PC-9 (cell line): ENCODE measurements around the gene AOPEP. TPM values are rescaled to one million over a fixed set of nuclear protein-coding genes. Genes with fewer than 3 reads are reported as not detected.

Experiments used
- BruUV-seq: library from RNA; stranded (reverse); fragments of 400-500 nt; replicated peaks from 2 replicates; lab custom pipeline; 2021; lab: Mats Ljungman, UMichigan
- CTCF ChIA-PET: fragments of 300-600 bp; sonication (Branson Sonifier 250); formaldehyde crosslinking; loops from one replicate; lab custom pipeline; 2022; ENCODE audit warnings: antibody characterized with exemption; lab: Charles Lee
- POLR2A ChIA-PET: fragments of 300-600 bp; sonication (Branson Sonifier 250); formaldehyde crosslinking; loops from one replicate; lab custom pipeline; 2022; ENCODE audit warnings: antibody characterized with exemption; ENCODE audit not compliant: unreplicated experiment; lab: Charles Lee
- DNase-seq, 2 experiments: peaks; one replicate each; pipeline versions ENCODE4 v3.0.0 to v3.0.0-alpha.2; 2015 to 2022; ENCODE audit warnings: mixed read lengths in 1 of 2
- H2AFZ ChIP-seq: fragments of 200-600 bp; sonication (generic); 2 replicates; pipeline ENCODE4 v1.8.1; 2017; ENCODE audit warnings: antibody characterized with exemption
- H3F3A ChIP-seq: fragments of 200-600 bp; sonication (generic); 2 replicates; pipeline ENCODE4 v1.8.1; 2017; ENCODE audit warnings: antibody characterized with exemption, mild to moderate bottlenecking, low read depth; ENCODE audit not compliant: insufficient read depth
- H3K27ac ChIP-seq: fragments of 200-600 bp; sonication (generic); 2 replicates; pipeline ENCODE4 v1.6.1; 2016; ENCODE audit warnings: mixed run types
- H3K27me3 ChIP-seq: fragments of 200-600 bp; sonication (generic); 2 replicates; pipeline ENCODE4 v1.6.1; 2016; ENCODE audit warnings: low read depth, mixed run types; ENCODE audit not compliant: insufficient read depth
- H3K36me3 ChIP-seq: fragments of 200-600 bp; sonication (generic); 2 replicates; pipeline ENCODE4 v1.6.1; 2016; ENCODE audit warnings: low read depth, mixed run types
- H3K4me1 ChIP-seq: fragments of 200-600 bp; sonication (generic); replicated peaks from 2 replicates; pipeline ENCODE4 v1.6.1; 2016; ENCODE audit warnings: mixed run types; ENCODE audit not compliant: insufficient read depth
- H3K4me2 ChIP-seq: fragments of 200-600 bp; sonication (generic); 2 replicates; pipeline ENCODE4 v1.6.1; 2017; ENCODE audit warnings: mixed run types
- H3K4me3 ChIP-seq: fragments of 200-600 bp; sonication (generic); 2 replicates; pipeline ENCODE4 v1.6.1; 2016; ENCODE audit warnings: mixed run types
- H3K79me2 ChIP-seq: fragments of 200-600 bp; sonication (generic); 2 replicates; pipeline ENCODE4 v1.6.1; 2017; ENCODE audit warnings: low read depth, mixed run types
- H3K9me2 ChIP-seq: fragments of 200-600 bp; sonication (generic); 2 replicates; pipeline ENCODE4 v1.8.1; 2017; ENCODE audit warnings: mild to moderate bottlenecking; ENCODE audit not compliant: insufficient read depth
- H3K9me3 ChIP-seq: fragments of 200-600 bp; sonication (generic); 2 replicates; pipeline ENCODE4 v1.8.1; 2016; ENCODE audit warnings: low read depth; ENCODE audit not compliant: insufficient read depth
- H4K20me1 ChIP-seq: fragments of 200-600 bp; sonication (generic); 2 replicates; pipeline ENCODE4 v1.8.1; 2017; ENCODE audit not compliant: insufficient read depth
- CTCF ChIP-seq: fragments of 200-600 bp; sonication (generic); conservative IDR thresholded peaks from 2 replicates; pipeline ENCODE4 v1.6.1; 2017; ENCODE audit warnings: mixed run types, antibody characterized with exemption, mild to moderate bottlenecking, moderate library complexity
- EZH2 ChIP-seq: fragments of 200-600 bp; sonication (generic); IDR thresholded peaks from 2 replicates; pipeline ENCODE4 v1.8.0; 2017; ENCODE audit warnings: antibody characterized with exemption, low read depth
- intact Hi-C: fragments of 100-400 bp; cut with micrococcal nuclease; formaldehyde crosslinking; loops from one replicate; pipeline ENCODE4 v1.10.0; 2022; ENCODE audit not compliant: unreplicated experiment
- total RNA-seq: library from RNA; stranded (reverse); gene quantifications from 2 replicates; pipeline ENCODE4 v1.2.3, GENCODE V29; 2021

Gene AOPEP
- total RNA-seq, 1 experiment from 2014 or later = 90.0 TPM

GRCh38 chr9:95003689-95004410 lies 277.4 kb downstream of the AOPEP start:
- peaks cover 24% of the 10 kb centered on the region; the same call in 1 of the 2 replicates for H3F3A ChIP-seq
- peaks cover 38% of the 10 kb centered on the region for H3K4me1 ChIP-seq
- peak overlapping the region; percentile 91 for H3K4me3 ChIP-seq
- peaks cover 20% of the 10 kb centered on the region for H3K36me3 ChIP-seq
- CTCF ChIA-PET = interaction anchor here (0.5 kb wide), 1 partner anchor 467 kb away, joined by 3 read pairs; no protein-coding TSS in a partner anchor
- BruUV-seq = TSS peak; percentile 73
- H3K9me2 ChIP-seq = no peaks in the 10 kb centered on the region
- no peak for TF ChIP-seq EZH2
- TF ChIP-seq CTCF = no peak
- H3K79me2 ChIP-seq = peaks cover 60% of the 10 kb centered on the region
- no peaks in the 10 kb centered on the region for H3K27me3 ChIP-seq
- peak overlapping the region; percentile 82 for H3K27ac ChIP-seq
- DNase-seq = peak; percentile 50 to 56
- intact Hi-C loops = no loop called here
- peak overlapping the region; percentile 78 for H2AFZ ChIP-seq
- H3K9me3 ChIP-seq = no peaks in the 10 kb centered on the region
- POLR2A ChIA-PET = interaction anchor here (0.5 to 0.7 kb wide), 5 partner anchors 9 to 886 kb away, joined by 3 to 4 read pairs (median 3); no protein-coding TSS in a partner anchor
- no peaks in the 10 kb centered on the region for H4K20me1 ChIP-seq
- H3K4me2 ChIP-seq = peak overlapping the region; percentile 87

GRCh38 chr9:95004411-95005277 lies 278.1 kb downstream of the AOPEP start:
- Histone ChIP-seq H3K4me1 (peaks cover 46% of the 10 kb centered on the region), H3F3A (peaks cover 25% of the 10 kb centered on the region; the same call in 1 of the 2 replicates), H3K4me2 (peak overlapping the region; percentile 87), H3K27ac (peak overlapping the region; percentile 90), H3K9me3 (no peaks in the 10 kb centered on the region), H2AFZ (peak overlapping the region; percentile 78), H3K27me3 (no peaks in the 10 kb centered on the region), H3K4me3 (peak overlapping the region; percentile 91), H3K36me3 (peaks cover 25% of the 10 kb centered on the region), H4K20me1 (no peaks in the 10 kb centered on the region), H3K79me2 (peaks cover 68% of the 10 kb centered on the region), H3K9me2 (no peaks in the 10 kb centered on the region)
- DNase-seq = peak in 1 of 2 experiments; percentile 65
- intact Hi-C loops = loop anchor here (5.0 kb wide), 1 partner anchor 452 kb away; no protein-coding TSS in a partner anchor
- no TSS peak for BruUV-seq
- ChIA-PET CTCF (no interaction called here), POLR2A (interaction anchor here (0.5 to 0.6 kb wide), 3 partner anchors 10 to 66 kb away, joined by 3 to 4 read pairs (median 3); no protein-coding TSS in a partner anchor)
- no peak for TF ChIP-seq CTCF
